GM23338 (cell line): ENCODE results near the gene NFAT5. TPM values are rescaled to one million over a fixed set of nuclear protein-coding genes. Genes with fewer than 3 reads are reported as not detected.

Experiments used
- ATAC-seq: fragments of 200-7000 bp; cut with Tn5 transposase; 3 replicates; pipeline ENCODE4 v1.9.1; 2020
- DNase-seq: peaks from one replicate; pipeline ENCODE4 v3.0.0-alpha.2; 2015; ENCODE audit warnings: low spot score
- H2AFZ ChIP-seq: fragments of 200-600 bp; sonication (generic); 2 replicates; pipeline ENCODE4 v1.8.0; 2016; ENCODE audit warnings: antibody characterized with exemption, mild to moderate bottlenecking, moderate library complexity
- H3F3A ChIP-seq: fragments of 200-600 bp; sonication (generic); replicated peaks from 2 replicates; pipeline ENCODE4 v1.8.0; 2017; ENCODE audit warnings: antibody characterized with exemption, mixed run types, low read depth
- H3K27ac ChIP-seq: fragments of 200-600 bp; sonication (generic); 2 replicates; pipeline ENCODE4 v1.6.1; 2016; ENCODE audit warnings: low read depth
- H3K27me3 ChIP-seq: fragments of 200-600 bp; sonication (generic); 2 replicates; pipeline ENCODE4 v1.8.0; 2016; ENCODE audit warnings: mild to moderate bottlenecking, mixed run types, moderate library complexity; ENCODE audit not compliant: insufficient read depth
- H3K36me3 ChIP-seq: fragments of 200-600 bp; sonication (generic); 2 replicates; pipeline ENCODE4 v1.8.0; 2016; ENCODE audit warnings: mild to moderate bottlenecking; ENCODE audit not compliant: insufficient read depth
- H3K4me1 ChIP-seq: fragments of 200-600 bp; sonication (generic); 2 replicates; pipeline ENCODE4 v1.8.0; 2016; ENCODE audit warnings: mild to moderate bottlenecking, moderate library complexity; ENCODE audit not compliant: insufficient read depth
- H3K4me2 ChIP-seq: fragments of 200-600 bp; sonication (generic); 2 replicates; pipeline ENCODE4 v1.7.1; 2017; ENCODE audit warnings: mixed run types
- H3K4me3 ChIP-seq: fragments of 200-600 bp; sonication (generic); 2 replicates; pipeline ENCODE4 v1.6.1; 2016; ENCODE audit warnings: mixed run types
- H3K79me2 ChIP-seq: fragments of 200-600 bp; sonication (generic); replicated peaks from 2 replicates; pipeline ENCODE4 v1.8.0; 2017; ENCODE audit warnings: mild to moderate bottlenecking; ENCODE audit not compliant: insufficient read depth
- H3K9me2 ChIP-seq: fragments of 200-600 bp; sonication (generic); 2 replicates; pipeline ENCODE4 v1.8.0; 2017; ENCODE audit not compliant: insufficient read depth
- H4K20me1 ChIP-seq: fragments of 200-600 bp; sonication (generic); replicated peaks from 2 replicates; pipeline ENCODE4 v1.8.0; 2017; ENCODE audit warnings: mild to moderate bottlenecking; ENCODE audit not compliant: insufficient read depth
- H3K27ac Mint-ChIP-seq: 2 replicates; pipeline ENCODE4 v1.8.0; 2020; ENCODE audit warnings: inconsistent platforms, mild to moderate bottlenecking, moderate library complexity, mixed read lengths
- H3K27me3 Mint-ChIP-seq: 3 replicates; pipeline ENCODE4 v1.8.0; 2022; ENCODE audit warnings: low read depth, mild to moderate bottlenecking, moderate library complexity, mixed read lengths, inconsistent platforms; ENCODE audit not compliant: insufficient read depth, poor library complexity
- H3K36me3 Mint-ChIP-seq: 3 replicates; pipeline ENCODE4 v1.8.0; 2021; ENCODE audit warnings: low read depth, mild to moderate bottlenecking, inconsistent platforms, moderate library complexity, mixed read lengths
- H3K4me1 Mint-ChIP-seq: 3 replicates; pipeline ENCODE4 v1.8.0; 2020; ENCODE audit warnings: mild to moderate bottlenecking, inconsistent platforms, mixed read lengths
- H3K4me3 Mint-ChIP-seq: 3 replicates; pipeline ENCODE4 v1.8.0; 2021; ENCODE audit warnings: moderate library complexity, mild to moderate bottlenecking, inconsistent platforms, mixed read lengths
- H3K9me3 Mint-ChIP-seq: 3 replicates; pipeline ENCODE4 v1.8.0; 2020; ENCODE audit warnings: moderate library complexity, mild to moderate bottlenecking, inconsistent platforms, mixed read lengths
- CREB1 ChIP-seq: fragments of 250-450 bp; sonication (Bioruptor Pico); IDR thresholded peaks from 2 replicates; pipeline ENCODE4 v1.5.0; 2020; ENCODE audit warnings: low read depth, mild to moderate bottlenecking, moderate library complexity
- CTCF ChIP-seq, 2 experiments: fragments of 200-600 bp in 1 of 2; sonication (generic) in 1 of 2; conservative IDR thresholded peaks; 2 replicates each; pipeline versions ENCODE4 v1.5.1 to v1.6.1; 2016 to 2017; ENCODE audit warnings: antibody characterized with exemption in 2 of 2, low read depth in 2 of 2, mild to moderate bottlenecking in 2 of 2, moderate library complexity in 1 of 2
- EZH2 ChIP-seq: fragments of 200-600 bp; sonication (generic); IDR thresholded peaks from one replicate; pipeline ENCODE4 v1.8.0; 2017; ENCODE audit warnings: antibody characterized with exemption, mild to moderate bottlenecking, low read depth; ENCODE audit not compliant: unreplicated experiment
- EZH2phosphoT487 ChIP-seq: fragments of 200-600 bp; sonication (generic); IDR thresholded peaks from one replicate; pipeline ENCODE4 v1.8.1; 2018; ENCODE audit warnings: antibody characterized with exemption; ENCODE audit not compliant: unreplicated experiment
- NANOG ChIP-seq: IDR thresholded peaks from 2 replicates; pipeline ENCODE4 v1.6.1; 2016; ENCODE audit warnings: antibody characterized with exemption, borderline replicate concordance
- POLR2AphosphoS5 ChIP-seq: IDR thresholded peaks from 2 replicates; pipeline ENCODE4 v1.6.1; 2016; ENCODE audit warnings: antibody characterized with exemption, low read depth
- STAT1 ChIP-seq: IDR thresholded peaks from one replicate; pipeline ENCODE4 v1.6.1; 2016; ENCODE audit warnings: antibody characterized with exemption; ENCODE audit not compliant: unreplicated experiment
- microRNA counts: library from miRNA; unstranded; fragments of <30 nt; microRNA quantifications from one replicate; lab custom pipeline; 2017
- microRNA-seq: library from miRNA; unstranded; fragments of <30 nt; microRNA quantifications from one replicate; pipeline ENCODE4, GENCODE V29; 2017
- polyA plus RNA-seq: library from polyadenylated mRNA; unstranded; fragments of >200 nt; fragmentation: Nextera tagmentation; extraction: Ambion mirVana; gene quantifications from 2 replicates; pipeline ENCODE4 v1.2.1, GENCODE V29; 2016
- small RNA-seq: library from RNA; depleted of rRNA; stranded (forward); fragments of <200 nt; gene quantifications from one replicate; pipeline ENCODE3, GENCODE V24; 2014; ENCODE audit warnings: low replicate concordance
- total RNA-seq: library from RNA; depleted of rRNA; stranded (reverse); fragments of >200 nt; shearing (Covaris generic); gene quantifications from 2 replicates; pipeline ENCODE4 v1.2.3, GENCODE V29; 2014; rRNA removed
- TF ChIP-seq, protein P1 (sequence below): IDR thresholded peaks from 2 replicates; pipeline ENCODE4 v1.6.1; 2016; ENCODE audit warnings: antibody characterized with exemption
- TF ChIP-seq, protein P2 (sequence below): IDR thresholded peaks from one replicate; pipeline ENCODE4 v1.6.1; 2018; ENCODE audit warnings: antibody characterized with exemption; ENCODE audit not compliant: unreplicated experiment

Gene NFAT5
- total and polyA plus RNA-seq, 2 experiments from 2014 or later, result 10.6 to 27.0 TPM

GRCh38 chr16:69754143-69754468, 188.3 kb downstream of the NFAT5 start:
- TF ChIP-seq EZH2 (no peak), CREB1 (CRISPR knock-in tag) (no peak), CTCF (conservative IDR thresholded peaks at IDR 0.05; ENCODE audit: low read depth in 2 of 2) (no peak), POLR2AphosphoS5 (no peak), STAT1 (no peak), NANOG (no peak), EZH2phosphoT487 (no peak)
- TF ChIP-seq, protein P1, sequence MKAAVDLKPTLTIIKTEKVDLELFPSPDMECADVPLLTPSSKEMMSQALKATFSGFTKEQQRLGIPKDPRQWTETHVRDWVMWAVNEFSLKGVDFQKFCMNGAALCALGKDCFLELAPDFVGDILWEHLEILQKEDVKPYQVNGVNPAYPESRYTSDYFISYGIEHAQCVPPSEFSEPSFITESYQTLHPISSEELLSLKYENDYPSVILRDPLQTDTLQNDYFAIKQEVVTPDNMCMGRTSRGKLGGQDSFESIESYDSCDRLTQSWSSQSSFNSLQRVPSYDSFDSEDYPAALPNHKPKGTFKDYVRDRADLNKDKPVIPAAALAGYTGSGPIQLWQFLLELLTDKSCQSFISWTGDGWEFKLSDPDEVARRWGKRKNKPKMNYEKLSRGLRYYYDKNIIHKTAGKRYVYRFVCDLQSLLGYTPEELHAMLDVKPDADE, result no peak
- TF ChIP-seq, protein P2, sequence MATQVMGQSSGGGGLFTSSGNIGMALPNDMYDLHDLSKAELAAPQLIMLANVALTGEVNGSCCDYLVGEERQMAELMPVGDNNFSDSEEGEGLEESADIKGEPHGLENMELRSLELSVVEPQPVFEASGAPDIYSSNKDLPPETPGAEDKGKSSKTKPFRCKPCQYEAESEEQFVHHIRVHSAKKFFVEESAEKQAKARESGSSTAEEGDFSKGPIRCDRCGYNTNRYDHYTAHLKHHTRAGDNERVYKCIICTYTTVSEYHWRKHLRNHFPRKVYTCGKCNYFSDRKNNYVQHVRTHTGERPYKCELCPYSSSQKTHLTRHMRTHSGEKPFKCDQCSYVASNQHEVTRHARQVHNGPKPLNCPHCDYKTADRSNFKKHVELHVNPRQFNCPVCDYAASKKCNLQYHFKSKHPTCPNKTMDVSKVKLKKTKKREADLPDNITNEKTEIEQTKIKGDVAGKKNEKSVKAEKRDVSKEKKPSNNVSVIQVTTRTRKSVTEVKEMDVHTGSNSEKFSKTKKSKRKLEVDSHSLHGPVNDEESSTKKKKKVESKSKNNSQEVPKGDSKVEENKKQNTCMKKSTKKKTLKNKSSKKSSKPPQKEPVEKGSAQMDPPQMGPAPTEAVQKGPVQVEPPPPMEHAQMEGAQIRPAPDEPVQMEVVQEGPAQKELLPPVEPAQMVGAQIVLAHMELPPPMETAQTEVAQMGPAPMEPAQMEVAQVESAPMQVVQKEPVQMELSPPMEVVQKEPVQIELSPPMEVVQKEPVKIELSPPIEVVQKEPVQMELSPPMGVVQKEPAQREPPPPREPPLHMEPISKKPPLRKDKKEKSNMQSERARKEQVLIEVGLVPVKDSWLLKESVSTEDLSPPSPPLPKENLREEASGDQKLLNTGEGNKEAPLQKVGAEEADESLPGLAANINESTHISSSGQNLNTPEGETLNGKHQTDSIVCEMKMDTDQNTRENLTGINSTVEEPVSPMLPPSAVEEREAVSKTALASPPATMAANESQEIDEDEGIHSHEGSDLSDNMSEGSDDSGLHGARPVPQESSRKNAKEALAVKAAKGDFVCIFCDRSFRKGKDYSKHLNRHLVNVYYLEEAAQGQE, result no peak
- Histone ChIP-seq H3K79me2 (peaks cover 48% of the 10 kb centered on the region), H3K9me2 (no peaks in the 10 kb centered on the region), H3K4me2 (peak overlapping the region; percentile 97), H3K4me3 (peak overlapping the region; percentile 97), H3K27me3 (no peaks in the 10 kb centered on the region), H2AFZ (peak overlapping the region; percentile 89; the same call in 1 of the 2 replicates), H3K27ac (peak overlapping the region; percentile 36; the same call in 1 of the 2 replicates), H3K36me3 (peaks cover 32% of the 10 kb centered on the region), H4K20me1 (peaks cover 16% of the 10 kb centered on the region; the same call in 1 of the 2 replicates), H3K4me1 (peaks cover 8% of the 10 kb centered on the region; the same call in 1 of the 2 replicates), H3F3A (no peaks in the 10 kb centered on the region)
- H3K27ac Mint-ChIP-seq, result peak overlapping the region; percentile 99
- H3K9me3 Mint-ChIP-seq, result no peaks in the 10 kb centered on the region
- peaks cover 12% of the 10 kb centered on the region for H3K27me3 Mint-ChIP-seq
- DNase-seq (no peak), ATAC-seq (no peak)
- H3K36me3 Mint-ChIP-seq, result peaks cover 43% of the 10 kb centered on the region
- H3K4me1 Mint-ChIP-seq, result peaks cover 9% of the 10 kb centered on the region; the same call in 2 of the 3 replicates
- peak overlapping the region; percentile 100 for H3K4me3 Mint-ChIP-seq

MicroRNAs within 50 kb of the gene (microRNA counts, 767-probe panel; counts per million panel counts)
- microRNA hsa-miR-1538 (lab: Ali Mortazavi, UCI), result not detected

Small RNAs within 50 kb of the gene (microRNA-seq; reads per million reads assigned to microRNA genes)
- not detected for gene MIR1538

Small RNAs within 50 kb of the gene (small RNA-seq; reads per million reads assigned to genes)
- not detected for gene MIR1538

Other genes starting within 250 kb of the NFAT5 start
- gene PDF, start 235.4 kb upstream of the NFAT5 start, total RNA-seq, result 43.4 and 48.7 TPM in 2 replicates
- gene PDF, start 235.4 kb upstream of the NFAT5 start, polyA plus RNA-seq, result 16.2 and 18.8 TPM in 2 replicates
- gene COG8, start 226.4 kb upstream of the NFAT5 start, total RNA-seq, result 55.7 and 79.9 TPM in 2 replicates
- 18.2 and 21.4 TPM in 2 replicates for gene COG8, start 226.4 kb upstream of the NFAT5 start, polyA plus RNA-seq
- 30.4 and 32.7 TPM in 2 replicates for gene NIP7, start 226.2 kb upstream of the NFAT5 start, total RNA-seq
- 42.9 and 47.4 TPM in 2 replicates for gene NIP7, start 226.2 kb upstream of the NFAT5 start, polyA plus RNA-seq
- gene TMED6, start 214.2 kb upstream of the NFAT5 start, total RNA-seq, result not detected in 2 replicates
- 0.29 and 1.3 TPM in 2 replicates for gene TMED6, start 214.2 kb upstream of the NFAT5 start, polyA plus RNA-seq
- 28.9 and 33.0 TPM in 2 replicates for gene TERF2, start 180.0 kb upstream of the NFAT5 start, total RNA-seq
- gene TERF2, start 180.0 kb upstream of the NFAT5 start, polyA plus RNA-seq, result 10.8 and 11.4 TPM in 2 replicates
- 65.4 and 72.0 TPM in 2 replicates for gene CYB5B, start 141.3 kb upstream of the NFAT5 start, total RNA-seq
- gene CYB5B, start 141.3 kb upstream of the NFAT5 start, polyA plus RNA-seq, result 100 and 110 TPM in 2 replicates
- gene NQO1, start 160.6 kb downstream of the NFAT5 start, total RNA-seq, result 75.9 and 80.9 TPM in 2 replicates
- gene NQO1, start 160.6 kb downstream of the NFAT5 start, polyA plus RNA-seq, result 83.4 and 86.3 TPM in 2 replicates
- gene NOB1, start 189.0 kb downstream of the NFAT5 start, total RNA-seq, result 41.4 and 44.1 TPM in 2 replicates
- gene NOB1, start 189.0 kb downstream of the NFAT5 start, polyA plus RNA-seq, result 54.1 and 56.6 TPM in 2 replicates
- gene WWP2, start 196.4 kb downstream of the NFAT5 start, total RNA-seq, result 29.2 and 35.5 TPM in 2 replicates
- 11.6 and 12.3 TPM in 2 replicates for gene WWP2, start 196.4 kb downstream of the NFAT5 start, polyA plus RNA-seq